Cardiac muscle cell (in vitro differentiated cells and primary cell): Measurements from ENCODE around the gene COL1A1. TPM values are rescaled to one million over a fixed set of nuclear protein-coding genes. Genes with fewer than 3 reads are reported as not detected.
A peak's percentile ranks its signal among the peaks of the same experiment; 100 is the strongest.

ENCODE experiments used
- DNase-seq, 2 donors: peaks; one replicate each; pipeline versions ENCODE4 v3.0.0 to v3.0.0-alpha.2; 2010 to 2017; ENCODE audit warnings: low read depth in 1 of 2, low spot score in 1 of 2
- H3K27ac ChIP-seq: fragments of 200-600 bp; sonication (generic); 2 replicates; pipeline ENCODE4 v1.5.1; 2016
- H3K27me3 ChIP-seq: fragments of 200-600 bp; sonication (generic); 2 replicates; pipeline ENCODE4 v1.6.0; 2016; ENCODE audit warnings: control low read depth
- H3K36me3 ChIP-seq: fragments of 200-600 bp; sonication (generic); 2 replicates; pipeline ENCODE4 v1.5.1; 2016; ENCODE audit warnings: control low read depth
- H3K4me1 ChIP-seq: fragments of 200-600 bp; sonication (generic); 2 replicates; pipeline ENCODE4 v1.8.1; 2017; ENCODE audit warnings: low read depth, mild to moderate bottlenecking, mixed run types
- H3K4me3 ChIP-seq: fragments of 200-600 bp; sonication (generic); 2 replicates; pipeline ENCODE4 v1.5.1; 2016; ENCODE audit warnings: mild to moderate bottlenecking
- H3K9me3 ChIP-seq: fragments of 200-600 bp; sonication (generic); 2 replicates; pipeline ENCODE4 v1.5.1; 2017; ENCODE audit warnings: low read depth, mild to moderate bottlenecking, control low read depth
- polyA plus RNA-seq: library from polyadenylated mRNA; unstranded; fragments of >200 nt; fragmentation: Nextera tagmentation; extraction: Ambion mirVana; gene quantifications from 2 replicates; pipeline ENCODE4 v1.2.1, GENCODE V29; 2016
- total RNA-seq: library from RNA; depleted of rRNA; stranded (reverse); fragments of >200 nt; gene quantifications from 2 replicates; pipeline ENCODE4 v1.2.3, GENCODE V29; 2016
- TF ChIP-seq, protein P1 (sequence below): IDR thresholded peaks from 2 replicates; pipeline ENCODE4 v1.5.1; 2012; ENCODE audit warnings: low read depth, mild to moderate bottlenecking, low read length

The COL1A1 gene
- total and polyA plus RNA-seq, 2 experiments from 2014 or later, result 127 to 261 TPM

DNA sequence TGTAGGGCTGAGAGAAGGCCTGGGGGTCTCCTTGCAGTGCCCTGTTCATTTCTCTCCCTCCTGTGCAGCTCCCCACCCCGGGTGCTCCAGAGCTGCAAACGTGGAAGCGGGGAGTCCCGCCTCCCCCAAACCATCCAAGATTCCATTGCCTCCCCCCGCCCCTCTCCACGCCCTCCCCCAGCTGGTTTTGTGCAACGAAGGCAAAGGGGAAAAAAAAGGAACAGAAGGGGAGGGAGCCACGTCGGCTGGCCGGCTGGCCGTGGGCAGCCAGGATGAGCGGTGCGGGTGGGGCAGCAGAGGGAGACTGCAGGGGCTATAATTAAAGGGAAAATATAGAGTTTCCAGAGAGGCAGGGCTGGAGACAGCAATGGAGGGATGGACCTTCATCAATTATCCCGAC lies 1.7 kb upstream of the COL1A1 start:
- no peak overlapping the region for H3K4me3 ChIP-seq
- TF ChIP-seq, protein P1, sequence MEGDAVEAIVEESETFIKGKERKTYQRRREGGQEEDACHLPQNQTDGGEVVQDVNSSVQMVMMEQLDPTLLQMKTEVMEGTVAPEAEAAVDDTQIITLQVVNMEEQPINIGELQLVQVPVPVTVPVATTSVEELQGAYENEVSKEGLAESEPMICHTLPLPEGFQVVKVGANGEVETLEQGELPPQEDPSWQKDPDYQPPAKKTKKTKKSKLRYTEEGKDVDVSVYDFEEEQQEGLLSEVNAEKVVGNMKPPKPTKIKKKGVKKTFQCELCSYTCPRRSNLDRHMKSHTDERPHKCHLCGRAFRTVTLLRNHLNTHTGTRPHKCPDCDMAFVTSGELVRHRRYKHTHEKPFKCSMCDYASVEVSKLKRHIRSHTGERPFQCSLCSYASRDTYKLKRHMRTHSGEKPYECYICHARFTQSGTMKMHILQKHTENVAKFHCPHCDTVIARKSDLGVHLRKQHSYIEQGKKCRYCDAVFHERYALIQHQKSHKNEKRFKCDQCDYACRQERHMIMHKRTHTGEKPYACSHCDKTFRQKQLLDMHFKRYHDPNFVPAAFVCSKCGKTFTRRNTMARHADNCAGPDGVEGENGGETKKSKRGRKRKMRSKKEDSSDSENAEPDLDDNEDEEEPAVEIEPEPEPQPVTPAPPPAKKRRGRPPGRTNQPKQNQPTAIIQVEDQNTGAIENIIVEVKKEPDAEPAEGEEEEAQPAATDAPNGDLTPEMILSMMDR, result no peak
- DNase-seq, result peak in 1 of 2 donors; percentile 64
- H3K4me1 ChIP-seq, result peaks cover 18% of the 10 kb centered on the region
- H3K9me3 ChIP-seq, result no peaks in the 10 kb centered on the region
- no peak overlapping the region for H3K27ac ChIP-seq
- peaks cover 6% of the 10 kb centered on the region for H3K36me3 ChIP-seq
- peaks cover 11% of the 10 kb centered on the region for H3K27me3 ChIP-seq

DNA sequence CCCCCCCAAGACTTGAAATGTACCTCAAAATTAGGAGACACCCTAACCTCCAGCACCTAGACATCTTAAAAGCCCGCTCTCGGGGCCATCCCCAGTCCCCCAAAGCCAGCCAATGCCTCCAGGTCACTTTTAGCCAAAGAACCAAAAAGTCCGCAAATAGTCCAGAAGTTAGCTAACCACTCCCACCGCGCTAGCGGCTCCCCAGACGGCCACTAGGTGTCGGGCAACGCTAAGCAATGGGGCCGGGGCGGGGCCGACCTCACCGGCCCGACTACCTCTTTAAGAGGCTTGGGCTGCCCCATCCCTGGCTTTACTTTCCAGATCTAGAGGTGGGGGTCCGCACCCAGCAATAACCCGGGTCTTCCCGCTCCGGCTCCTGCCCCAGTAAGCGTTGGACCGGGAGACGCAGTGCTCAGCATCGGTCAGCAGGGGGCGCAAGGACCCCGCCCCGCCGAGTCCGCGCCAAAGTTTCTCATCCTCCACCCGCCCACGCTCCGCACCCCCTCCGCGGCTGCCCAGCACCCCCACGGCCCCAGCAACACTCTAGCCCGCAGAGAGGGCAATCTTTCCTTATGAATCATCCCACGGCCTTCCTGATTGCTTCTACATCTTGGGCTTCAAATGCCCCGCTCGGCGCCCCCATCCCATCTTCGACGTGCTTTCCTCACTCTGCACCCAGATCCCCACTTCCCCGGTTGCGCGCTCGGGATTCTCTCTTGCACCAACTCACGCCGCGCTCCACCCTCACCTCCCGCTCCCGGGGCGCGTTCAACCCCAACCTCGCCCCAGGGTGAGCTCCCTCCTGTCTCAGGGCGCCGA lies 765 bp downstream of the COL1A1 start:
- peak overlapping the region; percentile 93 for H3K27ac ChIP-seq
- H3K9me3 ChIP-seq, result no peaks in the 10 kb centered on the region
- peaks cover 9% of the 10 kb centered on the region for H3K4me1 ChIP-seq
- peak overlapping the region; percentile 33 for H3K4me3 ChIP-seq
- peaks cover 18% of the 10 kb centered on the region for H3K36me3 ChIP-seq
- TF ChIP-seq, protein P1, result peak; percentile 89
- DNase-seq, result peak; percentile 96 to 97
- H3K27me3 ChIP-seq, result peaks cover 11% of the 10 kb centered on the region

DNA sequence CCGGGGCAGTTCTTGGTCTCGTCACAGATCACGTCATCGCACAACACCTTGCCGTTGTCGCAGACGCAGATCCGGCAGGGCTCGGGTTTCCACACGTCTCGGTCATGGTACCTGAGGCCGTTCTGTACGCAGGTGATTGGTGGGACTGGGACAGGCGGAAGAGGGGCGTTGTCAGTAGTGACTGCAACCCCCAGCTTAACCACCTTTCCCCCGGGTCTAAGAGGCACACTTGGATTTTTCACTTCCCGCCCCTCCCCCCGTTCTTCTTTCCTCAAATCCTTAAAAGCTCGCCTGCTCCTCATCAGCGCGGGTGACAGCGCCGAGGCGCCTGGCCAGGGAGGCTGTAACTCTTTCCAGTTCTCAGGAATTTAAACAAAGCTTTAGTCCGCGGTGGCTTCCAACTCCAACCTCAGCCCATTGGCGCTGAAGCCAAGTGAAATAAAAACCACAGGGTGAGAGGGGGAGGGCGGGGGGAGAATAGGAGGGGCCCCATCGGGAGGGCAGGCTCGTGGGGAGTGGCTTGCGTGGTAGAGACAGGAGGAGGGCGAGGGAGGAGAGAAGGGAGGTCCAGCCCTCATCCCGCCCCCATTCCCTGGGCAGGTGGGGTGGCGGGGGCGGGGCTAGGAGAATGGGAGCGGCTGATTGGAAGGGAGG lies 1.5 kb downstream of the COL1A1 start:
- H3K9me3 ChIP-seq, result no peaks in the 10 kb centered on the region
- H3K27ac ChIP-seq, result peak overlapping the region; percentile 93
- H3K27me3 ChIP-seq, result peaks cover 11% of the 10 kb centered on the region
- H3K36me3 ChIP-seq, result peaks cover 21% of the 10 kb centered on the region
- DNase-seq, result peak; percentile 93 to 99
- peak overlapping the region; percentile 33 for H3K4me3 ChIP-seq
- TF ChIP-seq, protein P1, result no peak
- H3K4me1 ChIP-seq, result peaks cover 9% of the 10 kb centered on the region

DNA sequence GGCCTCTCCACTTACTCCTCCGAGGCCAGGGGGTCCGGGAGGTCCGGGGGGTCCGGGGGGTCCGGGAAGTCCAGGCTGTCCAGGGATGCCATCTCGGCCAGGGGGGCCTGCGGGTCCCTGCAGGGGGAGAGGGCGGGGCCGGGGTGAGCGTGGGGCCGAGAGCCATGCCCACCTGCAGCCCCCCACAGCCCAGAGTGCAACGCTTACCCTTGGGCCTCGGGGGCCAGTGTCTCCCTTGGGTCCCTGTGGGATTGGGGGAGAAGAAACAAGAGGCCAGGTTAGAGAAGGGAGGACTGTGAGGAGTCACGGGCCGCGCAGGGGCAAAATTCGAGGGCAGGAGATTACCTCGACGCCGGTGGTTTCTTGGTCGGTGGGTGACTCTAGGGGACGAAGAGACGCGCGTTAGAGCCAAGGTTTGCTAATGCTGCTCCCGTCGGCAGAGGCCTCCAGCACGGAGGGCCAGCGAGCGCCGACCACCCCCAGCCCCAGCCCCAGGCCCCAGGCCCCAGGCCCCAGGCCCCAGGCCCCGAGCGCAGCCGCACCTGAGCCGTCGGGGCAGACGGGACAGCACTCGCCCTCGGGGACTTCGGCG lies 2.1 kb downstream of the COL1A1 start:
- Histone ChIP-seq H3K4me1 (peaks cover 9% of the 10 kb centered on the region), H3K27ac (peak overlapping the region; percentile 93), H3K9me3 (no peaks in the 10 kb centered on the region), H3K36me3 (peaks cover 25% of the 10 kb centered on the region), H3K27me3 (peaks cover 11% of the 10 kb centered on the region), H3K4me3 (peak overlapping the region; percentile 33)
- peak in 1 of 2 donors; percentile 36 for DNase-seq
- TF ChIP-seq, protein P1, result no peak

DNA sequence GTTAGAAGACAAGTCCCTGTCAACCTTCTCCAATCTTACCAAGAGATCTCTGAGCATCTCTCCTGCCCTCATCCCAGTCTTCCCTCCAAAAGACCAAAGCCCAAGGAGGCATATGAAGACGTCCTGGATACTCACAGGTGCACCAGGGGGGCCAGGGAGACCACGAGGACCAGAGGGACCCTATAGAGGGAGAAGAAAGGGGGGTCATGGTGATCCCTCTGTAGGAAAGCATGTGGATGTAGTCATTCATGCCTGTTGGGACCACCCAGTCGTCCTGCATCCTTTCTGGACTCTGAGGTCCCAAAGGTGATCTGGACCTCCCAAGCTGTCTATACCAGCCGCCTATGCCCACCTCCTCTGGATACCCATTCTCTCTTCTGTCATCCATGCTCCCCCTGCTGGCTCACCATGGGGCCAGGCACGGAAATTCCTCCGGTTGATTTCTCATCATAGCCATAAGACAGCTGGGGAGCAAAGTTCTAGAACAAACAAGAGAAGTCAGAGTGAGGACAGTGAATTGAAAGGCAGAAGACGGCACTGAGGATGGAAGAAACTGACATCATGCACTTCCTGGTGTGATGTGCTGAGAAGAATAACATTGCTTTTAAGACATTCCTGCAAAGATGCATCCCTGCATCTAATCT lies 3.3 kb downstream of the COL1A1 start:
- Histone ChIP-seq H3K27me3 (peaks cover 11% of the 10 kb centered on the region), H3K4me1 (peaks cover 9% of the 10 kb centered on the region), H3K27ac (no peak overlapping the region), H3K9me3 (no peaks in the 10 kb centered on the region), H3K4me3 (no peak overlapping the region), H3K36me3 (peaks cover 30% of the 10 kb centered on the region)
- peak; percentile 68 to 79 for DNase-seq
- TF ChIP-seq, protein P1, result peak; percentile 80
